HCT116 (cell line): ENCODE results near the gene ITFG1. TPM values are rescaled to one million over a fixed set of nuclear protein-coding genes. Genes with fewer than 3 reads are reported as not detected.

ENCODE experiments used
- ATAC-seq: fragments of 200-7000 bp; cut with Tn5 transposase; 2 replicates; pipeline ENCODE4 v1.9.1; 2020; ENCODE audit warnings: mild to moderate bottlenecking, moderate library complexity
- BruUV-seq: library from RNA; stranded (reverse); fragments of 400-500 nt; replicated peaks from 2 replicates; lab custom pipeline; 2021; lab: Mats Ljungman, UMichigan
- CTCF ChIA-PET: fragments of 300-600 bp; sonication (Branson Sonifier 250); formaldehyde crosslinking; loops from one replicate; lab custom pipeline; 2021; ENCODE audit warnings: antibody characterized with exemption; lab: Charles Lee
- POLR2A ChIA-PET: fragments of 300-600, 350-600 bp; sonication (Branson Sonifier 250); formaldehyde crosslinking; loops from one replicate; lab custom pipeline; 2021; ENCODE audit warnings: antibody characterized with exemption; lab: Charles Lee
- RAD21 ChIA-PET, 2 experiments: fragments of 300-600 bp; sonication (Branson Sonifier 250); formaldehyde crosslinking; loops; one replicate each; lab custom pipeline; 2023; ENCODE audit warnings: low total read pairs in 2 of 2; ENCODE audit not compliant: uncharacterized antibody in 2 of 2, unreplicated experiment in 2 of 2, low non-redundant PET in 1 of 2; lab: Charles Lee
- DNase-seq: peaks from one replicate; pipeline ENCODE4 v3.0.0-alpha.2; 2010; ENCODE audit warnings: low read depth, low spot score
- H2AFZ ChIP-seq: fragments of 200-600 bp; shearing (Covaris generic), sonication (generic); 2 replicates; pipeline ENCODE4 v1.6.1; 2017; ENCODE audit warnings: low read depth, mixed run types, mixed read lengths, antibody characterized with exemption, low read length; ENCODE audit not compliant: poor library complexity, severe bottlenecking
- H3K27ac ChIP-seq: 2 replicates; pipeline ENCODE4 v1.5.1; 2012; ENCODE audit warnings: low read depth, low read length
- H3K27me3 ChIP-seq: fragments of 200-600 bp; sonication (generic); 2 replicates; pipeline ENCODE4 v1.6.1; 2016; ENCODE audit warnings: mixed run types, low read length, mixed read lengths; ENCODE audit not compliant: insufficient read depth
- H3K36me3 ChIP-seq, 2 experiments: fragments of 200-500 bp in 1 of 2; fragments of 200-600 bp in 1 of 2; sonication (Bioruptor generic) in 1 of 2; sonication (generic) in 1 of 2; 2 replicates each; pipeline versions ENCODE4 v1.5.1 to v1.6.1; 2014 to 2016; ENCODE audit warnings: low read length in 2 of 2, inconsistent platforms in 1 of 2, mixed read lengths in 1 of 2, mixed run types in 1 of 2; ENCODE audit not compliant: insufficient read depth in 2 of 2, control insufficient read depth in 1 of 2
- H3K4me1 ChIP-seq, 2 experiments: fragments of 200-600 bp in 1 of 2; sonication (generic) in 1 of 2; 2 replicates each; pipeline versions ENCODE4 v1.5.1 to v1.6.1; 2012 to 2017; ENCODE audit warnings: low read length in 2 of 2, inconsistent platforms in 1 of 2, mild to moderate bottlenecking in 1 of 2, mixed read lengths in 1 of 2, mixed run types in 1 of 2, moderate library complexity in 1 of 2; ENCODE audit not compliant: insufficient read depth in 2 of 2, control insufficient read depth in 1 of 2
- H3K4me2 ChIP-seq: fragments of 200-600 bp; sonication (generic); 2 replicates; pipeline ENCODE4 v1.6.1; 2017; ENCODE audit warnings: mixed run types, low read length, mixed read lengths
- H3K4me3 ChIP-seq, 2 experiments: fragments of 200-600 bp in 1 of 2; sonication (generic) in 1 of 2; replicated peaks in 1 of 2; 2 replicates each; pipeline ENCODE4 v1.5.1; 2011 to 2016; ENCODE audit warnings: low read length in 2 of 2, control low read depth in 1 of 2, low read depth in 1 of 2, mild to moderate bottlenecking in 1 of 2, mixed read lengths in 1 of 2, mixed run types in 1 of 2
- H3K79me2 ChIP-seq: fragments of 200-600 bp; sonication (generic); 2 replicates; pipeline ENCODE4 v1.6.1; 2017; ENCODE audit warnings: mild to moderate bottlenecking, mixed run types, low read length, moderate library complexity, mixed read lengths; ENCODE audit not compliant: insufficient read depth
- H3K9ac ChIP-seq: fragments of 200-600 bp; sonication (generic); 2 replicates; pipeline ENCODE4 v1.6.1; 2016; ENCODE audit warnings: low read length, mixed read lengths
- H3K9me2 ChIP-seq: fragments of 200-600 bp; sonication (generic), shearing (Covaris generic); 2 replicates; pipeline ENCODE4 v1.6.1; 2017; ENCODE audit warnings: mixed run types, mild to moderate bottlenecking, moderate library complexity; ENCODE audit not compliant: insufficient read depth
- H3K9me3 ChIP-seq, 2 experiments: fragments of 200-500 bp in 1 of 2; fragments of 200-600 bp in 1 of 2; sonication (Bioruptor generic) in 1 of 2; sonication (generic) in 1 of 2; 2 replicates each; pipeline ENCODE4 v1.6.1; 2014 to 2017; ENCODE audit warnings: low read length in 2 of 2, mixed read lengths in 2 of 2, inconsistent platforms in 1 of 2, low read depth in 1 of 2, mild to moderate bottlenecking in 1 of 2, mixed run types in 1 of 2, moderate library complexity in 1 of 2; ENCODE audit not compliant: control insufficient read depth in 1 of 2, insufficient read depth in 1 of 2
- H4K20me1 ChIP-seq: fragments of 200-600 bp; sonication (generic), shearing (Covaris generic); 2 replicates; pipeline ENCODE4 v1.6.1; 2017; ENCODE audit warnings: mixed run types, mild to moderate bottlenecking, moderate library complexity; ENCODE audit not compliant: insufficient read depth
- EGR1 ChIP-seq: IDR thresholded peaks from 2 replicates; pipeline ENCODE4 v1.6.1; 2012; ENCODE audit warnings: low read depth
- ELF1 ChIP-seq: IDR thresholded peaks from 2 replicates; pipeline ENCODE4 v1.6.1; 2012; ENCODE audit warnings: low read depth, borderline replicate concordance
- EZH2 ChIP-seq: fragments of 200-600 bp; sonication (generic); IDR thresholded peaks from 2 replicates; pipeline ENCODE4 v1.6.1; 2017; ENCODE audit warnings: antibody characterized with exemption, mixed run types
- JUND ChIP-seq: IDR thresholded peaks from 2 replicates; pipeline ENCODE4 v1.6.1; 2012
- POLR2A ChIP-seq: IDR thresholded peaks from 2 replicates; pipeline ENCODE4 v1.7.0; 2011; ENCODE audit warnings: borderline replicate concordance; ENCODE audit not compliant: insufficient read depth, insufficient read length; ENCODE audit errors: extremely low read depth
- RAD21 ChIP-seq: IDR thresholded peaks from 2 replicates; pipeline ENCODE4 v1.6.1; 2012; ENCODE audit warnings: low read depth, mild to moderate bottlenecking
- REST ChIP-seq: IDR thresholded peaks from 2 replicates; pipeline ENCODE4 v1.6.1; 2012; ENCODE audit warnings: low read depth
- SIN3A ChIP-seq: IDR thresholded peaks from 2 replicates; pipeline ENCODE4 v1.6.1; 2012; ENCODE audit warnings: low read depth
- SP1 ChIP-seq: IDR thresholded peaks from 2 replicates; pipeline ENCODE4 v1.6.1; 2012; ENCODE audit warnings: low read depth
- SRF ChIP-seq: IDR thresholded peaks from 2 replicates; pipeline ENCODE4 v1.6.1; 2012; ENCODE audit warnings: low read depth
- YY1 ChIP-seq: IDR thresholded peaks from 2 replicates; pipeline ENCODE4 v1.6.1; 2011; ENCODE audit warnings: low read length, low read depth, moderate library complexity, mild to moderate bottlenecking; ENCODE audit not compliant: insufficient replicate concordance; ENCODE audit errors: extremely low read depth
- ZBTB33 ChIP-seq: IDR thresholded peaks from 2 replicates; pipeline ENCODE4 v1.6.1; 2011; ENCODE audit warnings: mild to moderate bottlenecking, low read length, moderate library complexity; ENCODE audit not compliant: insufficient replicate concordance; ENCODE audit errors: extremely low read depth
- intact Hi-C: fragments of 100-400 bp; cut with micrococcal nuclease; formaldehyde crosslinking; loops from 2 replicates; pipeline ENCODE4 v1.10.0; 2022
- total RNA-seq: library from RNA; stranded (reverse); gene quantifications from one replicate; pipeline ENCODE4 v1.2.1, GENCODE V29; 2021; ENCODE audit not compliant: unreplicated experiment

Gene ITFG1
- total RNA-seq, 1 experiment from 2014 or later = 24.9 TPM

GRCh38 chr16:47492428-47493377 is 31.8 kb upstream of the ITFG1 start:
- Histone ChIP-seq H3K9me2 (no peaks in the 10 kb centered on the region), H3K27me3 (no peaks in the 10 kb centered on the region), H3K79me2 (no peaks in the 10 kb centered on the region; the same call in 1 of the 2 replicates), H3K4me2 (no peak overlapping the region), H3K4me3 (no peak overlapping the region), H3K27ac (no peak overlapping the region), H4K20me1 (no peaks in the 10 kb centered on the region), H3K9me3 (no peaks in the 10 kb centered on the region), H3K9ac (no peak overlapping the region), H3K4me1 (no peaks in the 10 kb centered on the region), H2AFZ (no peak overlapping the region), H3K36me3 (no peaks in the 10 kb centered on the region)
- DNase-seq = no peak
- no TSS peak for BruUV-seq
- no peak for TF ChIP-seq ELF1
- ChIA-PET RAD21 (no interaction called here), CTCF (no interaction called here), POLR2A (no interaction called here)
- no peak for ATAC-seq
- intact Hi-C loops = no loop called here

GRCh38 chr16:47492036-47492427 is 31.2 kb upstream of the ITFG1 start:
- Histone ChIP-seq H3K79me2 (no peaks in the 10 kb centered on the region; the same call in 1 of the 2 replicates), H3K9me3 (no peaks in the 10 kb centered on the region), H3K9me2 (no peaks in the 10 kb centered on the region), H3K4me2 (no peak overlapping the region), H3K36me3 (no peaks in the 10 kb centered on the region), H4K20me1 (no peaks in the 10 kb centered on the region), H2AFZ (no peak overlapping the region), H3K4me3 (no peak overlapping the region), H3K27ac (no peak overlapping the region), H3K9ac (no peak overlapping the region), H3K27me3 (no peaks in the 10 kb centered on the region), H3K4me1 (no peaks in the 10 kb centered on the region)
- POLR2A ChIA-PET = no interaction called here
- intact Hi-C loops = no loop called here
- no peak for TF ChIP-seq JUND
- no peak for TF ChIP-seq SRF
- no peak for TF ChIP-seq POLR2A
- TF ChIP-seq EZH2 = no peak
- TF ChIP-seq EGR1 = no peak
- TF ChIP-seq SP1 = no peak
- no peak for TF ChIP-seq SIN3A
- no peak for TF ChIP-seq RAD21
- no peak for TF ChIP-seq REST
- no peak for TF ChIP-seq ZBTB33
- no peak for TF ChIP-seq YY1
- CTCF ChIA-PET = no interaction called here
- no peak for ATAC-seq
- no peak for DNase-seq
- BruUV-seq = no TSS peak
- RAD21 ChIA-PET = no interaction called here
